ENCODE data around the gene FOXO1. TPM values are rescaled to one million over a fixed set of nuclear protein-coding genes. Genes with fewer than 3 reads are reported as not detected.

FOXO1 gene
- total RNA-seq, 4 donors from 2014 or later = 65.6 to 87.4 (median 78.5) TPM

DNA sequence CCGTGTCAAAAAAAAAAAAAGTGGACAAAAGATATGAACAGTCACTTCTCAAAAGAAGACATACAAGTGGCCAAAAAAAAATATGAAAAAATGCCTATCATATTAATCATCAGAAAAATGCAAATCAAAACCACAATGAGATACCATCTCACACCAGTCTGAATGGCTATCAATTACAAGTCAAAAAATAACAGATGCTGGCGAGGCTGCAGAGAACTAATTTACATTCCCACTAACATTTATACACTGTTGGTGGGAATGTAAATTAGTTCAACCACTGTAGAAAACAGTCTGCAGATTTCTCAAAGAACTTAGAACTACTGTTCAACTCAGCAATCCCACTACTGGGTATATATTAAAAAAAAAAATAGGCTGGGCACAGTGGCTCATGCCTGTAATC is 26.5 kb upstream of the FOXO1 start:
- 60% methylated on average over 2 of the region's 2 CpGs for WGBS
- DNase-seq (ENCODE audit: extremely low spot score) = peak; percentile 14
- intact Hi-C loops (cut with DNase I) = no loop called here
- no peak overlapping the region for H3K27ac ChIP-seq (replicated peaks in 1 of 4)
- no peaks in the 10 kb centered on the region for H3K9me3 ChIP-seq
- TF ChIP-seq POLR2AphosphoS5 (IDR thresholded peaks at IDR 0.05) (no peak), POLR2A (IDR thresholded peaks at IDR 0.05; ENCODE audit: low read depth) (no peak), EP300 (IDR thresholded peaks at IDR 0.05) (no peak)
- TF ChIP-seq, protein P1, sequence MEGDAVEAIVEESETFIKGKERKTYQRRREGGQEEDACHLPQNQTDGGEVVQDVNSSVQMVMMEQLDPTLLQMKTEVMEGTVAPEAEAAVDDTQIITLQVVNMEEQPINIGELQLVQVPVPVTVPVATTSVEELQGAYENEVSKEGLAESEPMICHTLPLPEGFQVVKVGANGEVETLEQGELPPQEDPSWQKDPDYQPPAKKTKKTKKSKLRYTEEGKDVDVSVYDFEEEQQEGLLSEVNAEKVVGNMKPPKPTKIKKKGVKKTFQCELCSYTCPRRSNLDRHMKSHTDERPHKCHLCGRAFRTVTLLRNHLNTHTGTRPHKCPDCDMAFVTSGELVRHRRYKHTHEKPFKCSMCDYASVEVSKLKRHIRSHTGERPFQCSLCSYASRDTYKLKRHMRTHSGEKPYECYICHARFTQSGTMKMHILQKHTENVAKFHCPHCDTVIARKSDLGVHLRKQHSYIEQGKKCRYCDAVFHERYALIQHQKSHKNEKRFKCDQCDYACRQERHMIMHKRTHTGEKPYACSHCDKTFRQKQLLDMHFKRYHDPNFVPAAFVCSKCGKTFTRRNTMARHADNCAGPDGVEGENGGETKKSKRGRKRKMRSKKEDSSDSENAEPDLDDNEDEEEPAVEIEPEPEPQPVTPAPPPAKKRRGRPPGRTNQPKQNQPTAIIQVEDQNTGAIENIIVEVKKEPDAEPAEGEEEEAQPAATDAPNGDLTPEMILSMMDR (IDR thresholded peaks at IDR 0.05) = no peak
- H3K27me3 ChIP-seq = no peaks in the 10 kb centered on the region
- H3K4me1 ChIP-seq = peaks cover 0 to 8% (median 3%) of the 10 kb centered on the region in 4 donors
- no peaks in the 10 kb centered on the region for H3K36me3 ChIP-seq
- no peak overlapping the region for H3K4me3 ChIP-seq

DNA sequence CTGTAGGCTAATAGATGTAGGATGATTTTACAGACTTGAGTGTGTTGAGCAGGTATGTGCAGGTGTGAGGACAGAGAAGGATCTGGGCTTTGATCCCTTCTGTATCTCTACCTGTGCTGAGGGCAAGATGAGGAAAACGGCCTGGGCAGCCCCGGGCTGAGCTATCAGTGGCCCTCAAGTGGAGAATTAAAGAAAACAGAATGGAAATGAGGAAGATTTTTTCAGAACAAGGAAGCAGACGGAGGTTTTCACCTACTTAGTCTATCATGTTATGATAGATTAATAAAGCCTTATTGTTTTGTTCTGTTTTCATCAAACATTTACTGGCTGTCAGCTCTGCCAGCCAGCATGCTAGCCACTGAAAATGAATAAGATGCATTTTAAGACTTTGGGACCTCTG is 22.3 kb upstream of the FOXO1 start:
- no peaks in the 10 kb centered on the region for H3K27me3 ChIP-seq
- WGBS = 91% methylated on average over 3 of the region's 3 CpGs

DNA sequence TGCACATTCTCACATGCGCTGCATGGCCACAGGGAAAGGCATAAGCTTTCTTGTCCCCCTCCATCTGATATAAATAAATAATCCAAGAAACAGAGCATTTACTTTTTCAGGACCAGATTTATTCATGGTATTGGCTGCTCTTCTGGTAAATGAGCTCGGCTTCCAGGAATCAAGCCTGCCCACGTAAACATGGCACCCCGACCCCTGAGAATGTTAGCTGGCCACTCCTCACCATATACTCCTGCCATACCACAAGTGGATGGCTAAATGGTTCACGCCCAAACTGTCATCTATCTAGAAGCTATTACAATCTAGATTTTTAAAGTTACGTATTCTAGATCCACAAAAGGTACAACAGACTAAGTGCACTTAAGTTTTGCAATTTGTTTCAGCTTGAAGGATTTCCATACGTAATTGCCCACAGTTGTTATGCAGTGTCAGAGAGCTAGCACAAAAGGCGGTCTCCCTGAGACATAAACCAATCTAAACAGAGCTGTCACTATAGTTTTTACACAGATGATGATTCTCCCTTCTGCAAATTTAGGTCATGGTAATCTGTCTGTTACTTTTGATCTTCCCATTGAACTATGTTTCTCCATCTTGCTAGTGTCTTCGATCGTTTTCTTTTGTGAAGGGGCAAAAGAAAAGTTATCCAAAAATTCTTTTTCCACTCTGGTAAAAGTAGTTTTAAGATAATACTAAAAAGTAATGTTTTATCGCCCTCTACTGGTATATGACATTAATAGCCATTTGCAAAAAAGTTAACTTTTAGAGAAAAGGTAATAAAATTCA is 16.2 kb upstream of the FOXO1 start:
- no peak for DNase-seq (ENCODE audit: extremely low spot score)
- intact Hi-C loops (cut with DNase I) = loop anchor here (2.0 to 10.0 kb wide), 4 partner anchors 614 to 1000 kb away; no protein-coding TSS in a partner anchor
- H3K27me3 ChIP-seq = no peaks in the 10 kb centered on the region
- WGBS = 47% methylated on average over 11 of the region's 11 CpGs
- H3K9me3 ChIP-seq = no peaks in the 10 kb centered on the region
- H3K27ac ChIP-seq (replicated peaks in 1 of 4) = no peak overlapping the region
- H3K4me1 ChIP-seq = peaks cover 11 to 24% (median 23%) of the 10 kb centered on the region in 4 donors
- H3K4me3 ChIP-seq = no peak overlapping the region
- H3K36me3 ChIP-seq = no peaks in the 10 kb centered on the region
- TF ChIP-seq, protein P1 (IDR thresholded peaks at IDR 0.05) = peak; percentile 56 to 78 (median 70)
- no peak for TF ChIP-seq POLR2AphosphoS5 (IDR thresholded peaks at IDR 0.05)

More for the DNA sequence above, 22.3 kb upstream of the FOXO1 start:
- Histone ChIP-seq H3K4me3 (no peak overlapping the region), H3K36me3 (no peaks in the 10 kb centered on the region), H3K4me1 (peaks cover 0 to 8% (median 3%) of the 10 kb centered on the region in 4 donors), H3K27ac (replicated peaks in 1 of 4) (no peak overlapping the region), H3K9me3 (no peaks in the 10 kb centered on the region)
- TF ChIP-seq POLR2AphosphoS5 (IDR thresholded peaks at IDR 0.05) (no peak), POLR2A (IDR thresholded peaks at IDR 0.05; ENCODE audit: low read depth) (no peak), EP300 (IDR thresholded peaks at IDR 0.05) (no peak)
- TF ChIP-seq, protein P1 (IDR thresholded peaks at IDR 0.05) = no peak
- intact Hi-C loops (cut with DNase I) = loop anchor here (10.0 kb wide), 1 partner anchor 744 kb away; no protein-coding TSS in a partner anchor
- peak; percentile 62 for DNase-seq (ENCODE audit: extremely low spot score)

DNA sequence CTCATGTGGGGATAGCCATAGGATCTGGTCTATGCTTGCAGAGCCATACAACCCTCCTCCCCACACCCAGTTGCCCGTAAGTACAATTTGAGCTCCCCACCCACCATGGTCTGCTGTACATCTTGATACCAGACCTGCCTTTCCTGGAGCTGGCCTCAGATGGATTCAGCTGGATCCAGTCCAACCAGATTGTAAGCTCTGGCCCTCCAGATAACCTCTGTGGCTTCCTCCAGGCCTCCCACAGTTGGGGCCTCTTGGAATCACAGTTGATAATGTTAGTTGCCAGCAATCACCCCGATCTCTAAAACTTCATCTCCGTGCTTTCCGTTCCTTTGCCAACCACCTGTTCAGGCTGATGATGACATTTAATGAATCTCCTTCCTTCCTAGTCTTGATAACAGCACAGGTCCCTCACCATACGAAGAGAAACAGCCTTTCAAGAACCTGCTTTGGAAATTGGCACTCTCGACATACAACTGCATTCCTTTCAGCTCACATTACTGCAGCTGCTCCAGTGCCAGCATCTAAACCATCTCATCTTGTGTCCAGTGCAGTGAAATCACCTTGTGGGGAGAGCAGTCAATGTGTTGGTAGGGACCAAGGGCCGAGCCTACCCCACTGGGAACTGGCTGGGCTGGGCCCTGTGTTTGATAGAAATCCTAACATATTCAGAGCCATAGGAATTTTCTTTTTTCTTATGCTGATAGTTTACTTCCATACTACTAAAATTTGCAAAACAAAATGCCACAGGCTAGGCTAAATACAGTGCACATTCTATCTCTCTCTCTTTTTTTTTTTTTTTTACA is 15.1 kb upstream of the FOXO1 start:
- Histone ChIP-seq H3K27me3 (no peaks in the 10 kb centered on the region), H3K9me3 (no peaks in the 10 kb centered on the region), H3K4me1 (peaks cover 11 to 24% (median 23%) of the 10 kb centered on the region in 4 donors), H3K4me3 (no peak overlapping the region), H3K27ac (replicated peaks in 1 of 4) (peak overlapping the region in 1 of 4 donors; percentile 43), H3K36me3 (no peaks in the 10 kb centered on the region)
- 45% methylated on average over 7 of the region's 7 CpGs for WGBS
- TF ChIP-seq EP300 (IDR thresholded peaks at IDR 0.05) (no peak), POLR2A (IDR thresholded peaks at IDR 0.05; ENCODE audit: low read depth) (no peak), POLR2AphosphoS5 (IDR thresholded peaks at IDR 0.05) (no peak)
- TF ChIP-seq, protein P1 (IDR thresholded peaks at IDR 0.05) = no peak
- intact Hi-C loops (cut with DNase I) = loop anchor here (2.0 to 10.0 kb wide), 4 partner anchors 613 to 999 kb away; no protein-coding TSS in a partner anchor
- no peak for DNase-seq (ENCODE audit: extremely low spot score)

All from esophagus muscularis mucosa (tissue), 4 donors.